ENCODE measurements around the gene ZP3.
A peak's percentile ranks its signal among the peaks of the same experiment; 100 is the strongest.
"Not testable (repeated sequence)": the region's sequence is repeated elsewhere in the genome, so short reads cannot be mapped to it uniquely, and the experiment has no call there.

ZP3 gene

DNA sequence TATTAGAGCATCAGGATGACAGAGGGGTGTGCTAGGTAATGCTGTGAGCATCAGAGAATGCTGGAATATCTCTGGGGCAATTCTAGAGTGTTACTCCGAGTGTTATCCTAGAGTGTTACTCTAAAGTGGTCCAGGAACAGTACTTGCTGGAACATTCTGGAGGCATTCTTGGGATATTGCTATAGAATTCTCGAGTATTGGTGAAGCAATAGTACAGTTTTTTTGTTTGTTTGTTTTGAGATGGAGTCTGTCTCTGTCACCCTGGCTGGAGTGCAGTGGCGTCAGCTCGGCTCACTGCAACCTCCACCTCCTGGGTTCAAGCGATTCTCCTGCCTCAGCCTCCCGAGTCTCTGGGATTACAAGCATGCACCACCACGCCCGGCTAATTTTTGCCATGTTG lies 27.9 kb upstream of the ZP3 start:
- Mint-ChIP-seq H3K36me3 (peaks cover 2% of the 10 kb centered on the region), H3K27me3 (no peaks in the 10 kb centered on the region), H3K9me3 (no peaks in the 10 kb centered on the region), H3K4me1 (peaks cover 29% of the 10 kb centered on the region), H3K4me3 (peak overlapping the region; percentile 70), H3K27ac (no peak overlapping the region)

DNA sequence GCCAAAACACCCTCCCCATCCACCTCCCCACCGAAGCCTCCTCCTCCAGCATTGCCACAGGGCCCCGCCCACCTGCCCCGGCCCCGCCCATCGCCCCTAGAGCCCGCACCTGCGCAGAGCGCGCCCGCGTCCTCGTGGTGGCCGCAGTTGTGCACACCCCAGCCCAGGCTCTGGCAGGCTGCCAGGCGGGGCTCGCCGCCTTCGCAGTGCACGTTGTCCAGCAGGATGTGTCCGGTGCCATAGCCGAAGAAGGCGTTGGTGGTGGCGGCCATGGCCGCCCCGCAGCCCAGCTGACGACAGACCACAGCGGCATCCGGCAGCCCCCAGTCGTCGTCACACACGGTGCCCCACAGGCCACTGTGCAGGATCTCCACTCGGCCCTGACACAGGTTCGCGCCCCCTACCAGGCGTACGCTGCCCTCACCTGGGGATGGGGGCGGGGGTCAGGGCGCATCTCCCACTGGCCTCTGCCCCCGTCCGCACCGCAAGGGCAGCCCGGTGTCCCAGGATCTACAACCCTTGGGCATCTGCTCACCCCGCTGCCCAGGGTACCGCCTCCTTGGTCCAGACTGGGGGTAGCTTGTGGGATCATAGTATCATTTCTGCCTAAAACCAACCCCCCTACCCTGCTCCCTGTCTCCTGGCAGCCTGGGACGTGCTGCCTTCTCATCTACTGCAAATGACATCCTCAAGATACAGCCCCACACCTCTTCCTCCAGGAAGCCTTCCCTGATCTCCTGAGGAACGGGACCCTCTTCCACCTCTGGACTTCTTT lies 27.2 kb upstream of the ZP3 start:
- Mint-ChIP-seq H3K27ac (peak overlapping the region; percentile 56), H3K27me3 (no peaks in the 10 kb centered on the region), H3K4me1 (peaks cover 26% of the 10 kb centered on the region), H3K36me3 (peaks cover 2% of the 10 kb centered on the region), H3K4me3 (peak overlapping the region; percentile 92), H3K9me3 (no peaks in the 10 kb centered on the region)

DNA sequence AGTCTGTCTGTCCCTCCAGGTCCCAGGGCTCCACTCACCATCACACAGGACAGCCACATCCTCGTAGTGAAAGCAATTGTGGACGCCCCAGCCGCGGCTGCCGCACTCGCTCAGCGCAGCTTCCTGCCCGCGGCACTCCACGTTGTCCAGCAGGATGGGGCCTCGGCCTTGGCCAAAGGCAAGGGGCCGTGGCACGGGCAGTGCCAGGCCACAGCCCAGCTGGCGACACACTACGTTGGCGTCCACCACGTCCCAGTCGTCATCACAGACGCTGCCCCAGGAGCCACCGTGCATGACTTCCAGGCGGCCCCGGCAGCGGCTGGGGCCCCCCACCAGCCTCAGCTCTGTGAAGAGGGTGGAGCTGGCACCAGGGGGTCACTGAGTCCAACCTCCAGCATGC lies 24.5 kb upstream of the ZP3 start:
- Mint-ChIP-seq H3K4me1 (peaks cover 23% of the 10 kb centered on the region), H3K27ac (no peak overlapping the region), H3K36me3 (peaks cover 2% of the 10 kb centered on the region), H3K27me3 (no peaks in the 10 kb centered on the region), H3K4me3 (no peak overlapping the region), H3K9me3 (no peaks in the 10 kb centered on the region)

DNA sequence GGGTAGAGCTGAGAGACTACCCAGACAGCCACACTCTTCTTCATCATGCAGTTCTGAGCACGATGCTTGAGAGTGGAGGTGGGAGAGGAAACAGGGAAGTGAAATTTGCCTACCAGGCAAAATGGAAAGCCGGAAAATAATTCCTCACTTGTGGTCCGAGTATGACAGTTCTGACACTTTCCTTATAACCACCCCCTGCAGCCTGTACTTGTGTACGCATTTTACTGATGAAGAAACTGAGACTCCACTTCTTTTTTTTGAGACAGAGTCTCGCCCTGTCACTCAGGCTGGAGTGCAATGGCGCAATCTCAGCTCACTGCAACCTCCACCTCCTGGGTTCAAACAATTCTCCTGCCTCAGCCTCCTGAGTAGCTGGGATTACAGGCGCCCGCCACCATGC lies 21.7 kb upstream of the ZP3 start:
- not testable (repeated sequence) for H3K27me3 Mint-ChIP-seq, H3K27ac Mint-ChIP-seq, H3K9me3 Mint-ChIP-seq, H3K4me3 Mint-ChIP-seq, H3K36me3 Mint-ChIP-seq
- H3K4me1 Mint-ChIP-seq, result peaks cover 11% of the 10 kb centered on the region

DNA sequence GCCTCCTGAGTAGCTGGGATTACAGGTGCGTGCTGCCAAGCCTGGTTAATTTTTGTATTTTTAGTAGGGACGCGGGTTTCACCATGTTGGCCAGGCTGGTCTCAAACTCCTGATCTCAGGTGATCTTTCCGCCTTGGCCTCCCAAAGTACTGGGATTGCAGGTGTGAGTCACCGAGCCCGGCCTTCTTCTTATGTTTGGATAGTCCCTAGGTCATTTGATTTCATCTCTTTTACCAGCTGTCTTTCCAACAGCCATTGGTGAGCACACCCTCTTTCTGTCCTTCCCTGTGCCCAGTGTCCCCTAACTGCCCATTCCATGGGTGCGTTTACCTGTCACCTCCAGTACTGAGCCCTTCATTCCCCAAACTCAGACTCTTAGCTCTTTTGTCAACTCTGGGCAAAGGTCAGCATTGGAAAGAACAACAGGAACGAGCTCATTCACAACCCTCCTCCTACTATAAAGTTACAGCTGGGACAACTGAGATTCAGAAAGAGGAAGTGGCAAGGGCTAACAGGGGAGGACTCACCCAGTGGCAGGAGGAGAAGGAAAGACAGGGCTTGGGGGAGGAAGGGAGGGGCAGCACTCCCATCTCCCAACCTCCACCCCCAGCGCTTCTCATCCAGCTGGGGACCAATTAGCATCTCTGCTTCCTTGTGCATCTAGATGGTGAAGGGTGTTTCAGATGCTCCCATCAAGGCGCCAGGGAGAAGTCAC lies 20.8 kb upstream of the ZP3 start:
- Mint-ChIP-seq H3K27ac (peak overlapping the region; percentile 30), H3K36me3 (peaks cover 2% of the 10 kb centered on the region), H3K4me3 (no peak overlapping the region), H3K9me3 (no peaks in the 10 kb centered on the region), H3K4me1 (peaks cover 5% of the 10 kb centered on the region), H3K27me3 (no peaks in the 10 kb centered on the region)

DNA sequence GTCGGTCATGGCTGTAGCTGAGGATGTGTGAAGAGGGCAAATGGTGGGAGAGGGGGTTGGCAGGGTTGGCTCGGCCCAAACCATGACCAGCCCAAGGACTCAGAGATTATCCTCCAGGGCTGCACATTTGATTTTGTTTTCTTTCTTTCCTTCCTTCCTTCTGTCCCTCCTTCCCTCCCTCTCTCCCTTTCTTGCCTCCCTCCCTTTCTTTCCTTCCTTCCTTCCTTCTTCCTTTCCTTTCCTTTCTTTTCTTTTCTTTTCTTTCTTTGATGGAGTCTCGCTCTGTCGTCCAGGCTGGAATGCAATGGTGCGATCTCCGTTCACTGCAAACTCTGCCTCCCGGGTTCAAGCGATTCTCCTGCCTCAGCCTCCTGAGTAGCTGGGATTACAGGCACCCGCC lies 19.0 kb upstream of the ZP3 start:
- Mint-ChIP-seq H3K36me3 (peaks cover 2% of the 10 kb centered on the region), H3K27me3 (no peaks in the 10 kb centered on the region), H3K4me3 (no peak overlapping the region), H3K27ac (no peak overlapping the region), H3K9me3 (no peaks in the 10 kb centered on the region), H3K4me1 (peaks cover 5% of the 10 kb centered on the region)

DNA sequence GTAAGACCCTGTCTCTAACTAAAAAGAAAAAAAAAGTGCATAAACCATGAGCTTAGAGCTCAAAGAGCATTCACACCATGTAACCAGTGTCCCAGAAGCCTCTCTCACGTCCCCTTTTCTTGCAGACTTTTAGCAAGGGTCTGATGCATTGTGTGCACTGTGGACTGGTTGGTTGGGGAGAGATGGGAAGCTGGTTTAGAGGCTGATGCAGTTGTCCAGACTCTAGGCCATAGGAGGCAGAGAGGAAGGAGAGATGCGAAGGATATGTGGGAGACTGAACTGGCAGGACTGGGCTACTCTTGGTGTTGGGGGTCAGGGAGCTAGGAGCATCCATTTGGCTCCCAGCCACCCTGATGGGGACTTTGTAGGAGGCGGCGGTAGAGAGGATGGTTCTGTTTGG lies 17.0 kb upstream of the ZP3 start:
- no peaks in the 10 kb centered on the region for H3K9me3 Mint-ChIP-seq
- H3K36me3 Mint-ChIP-seq, result no peaks in the 10 kb centered on the region
- H3K27me3 Mint-ChIP-seq, result no peaks in the 10 kb centered on the region
- peaks cover 5% of the 10 kb centered on the region for H3K4me1 Mint-ChIP-seq
- H3K4me3 Mint-ChIP-seq, result no peak overlapping the region
- H3K27ac Mint-ChIP-seq, result no peak overlapping the region

DNA sequence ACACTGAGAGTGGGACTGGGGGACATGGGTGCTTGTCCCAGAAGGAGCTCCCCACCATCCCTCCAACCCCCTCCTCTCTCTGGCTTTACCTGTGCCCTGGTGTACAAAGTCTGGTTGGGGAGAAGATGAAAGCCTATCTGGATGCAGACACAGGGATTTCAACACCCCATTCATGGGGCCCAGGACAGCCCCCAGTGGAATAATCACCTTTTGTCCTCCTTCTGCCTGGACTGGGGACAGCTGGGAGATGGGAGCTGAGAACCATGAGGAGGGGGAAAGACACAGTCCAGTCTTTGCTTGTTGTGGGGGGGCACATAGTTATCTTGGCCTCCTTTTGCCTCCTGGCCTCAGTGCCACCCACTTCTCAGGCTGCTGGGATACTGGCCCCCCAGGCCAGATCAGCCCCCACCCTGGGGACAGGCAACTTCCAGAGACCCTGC lies 16.6 kb upstream of the ZP3 start:
- H3K4me3 Mint-ChIP-seq, result no peak overlapping the region
- no peak overlapping the region for H3K27ac Mint-ChIP-seq
- H3K4me1 Mint-ChIP-seq, result peaks cover 5% of the 10 kb centered on the region
- no peaks in the 10 kb centered on the region for H3K36me3 Mint-ChIP-seq
- H3K27me3 Mint-ChIP-seq, result no peaks in the 10 kb centered on the region
- H3K9me3 Mint-ChIP-seq, result no peaks in the 10 kb centered on the region

DNA sequence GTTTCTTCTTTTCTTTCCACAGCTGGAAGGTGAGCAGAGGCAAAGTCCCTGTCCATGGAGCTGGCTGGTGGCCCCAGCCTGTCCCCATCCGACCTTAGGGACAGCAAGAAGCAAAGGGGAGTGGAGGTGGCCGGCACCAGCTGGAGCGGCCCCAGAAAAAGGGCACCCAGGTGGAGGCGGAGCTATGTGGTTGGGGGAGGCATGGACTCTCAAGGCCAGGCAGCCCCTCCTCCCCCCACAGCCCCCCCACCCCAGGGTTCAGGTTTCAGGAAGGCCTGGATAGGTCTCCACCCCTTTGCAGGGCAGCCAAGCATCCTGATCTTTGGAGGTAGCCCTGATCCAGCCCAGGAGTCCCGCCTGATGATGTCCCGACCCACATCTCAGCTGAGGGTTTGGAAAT lies 15.2 kb upstream of the ZP3 start, which contains the start of gene SSC4D:
Gene SSC4D, minus strand, starts transcription at position 161 of the 400 bp plus-strand sequence. CDS start 5,258 bp downstream, outside the sequence.
- no peaks in the 10 kb centered on the region for H3K27me3 Mint-ChIP-seq
- no peak within 1 kb of the TSS for H3K27ac Mint-ChIP-seq
- H3K36me3 Mint-ChIP-seq, result no peaks in the 10 kb centered on the region
- no peaks in the 10 kb centered on the region for H3K4me1 Mint-ChIP-seq
- no peaks in the 10 kb centered on the region for H3K9me3 Mint-ChIP-seq
- no peak within 1 kb of the TSS for H3K4me3 Mint-ChIP-seq

DNA sequence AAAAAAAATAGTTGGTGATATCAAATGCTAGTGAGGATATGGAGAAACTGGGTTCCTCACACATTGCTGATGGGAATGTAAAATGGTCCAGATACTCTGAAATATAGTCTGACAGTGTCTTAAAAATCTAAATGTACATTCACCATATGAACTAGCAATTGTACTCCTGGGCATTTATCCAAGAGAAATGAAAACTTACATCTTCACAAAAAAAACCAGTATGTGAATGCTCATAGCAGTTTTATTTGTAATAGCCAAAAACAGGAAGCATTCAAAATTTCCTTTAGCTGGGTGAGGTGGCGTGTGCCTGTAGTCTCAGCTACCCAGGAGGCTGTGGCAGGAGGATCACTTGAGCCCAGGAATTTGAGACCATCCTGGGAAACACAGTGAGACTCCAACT lies 13.1 kb upstream of the ZP3 start:
- Mint-ChIP-seq H3K27me3 (no peaks in the 10 kb centered on the region), H3K36me3 (no peaks in the 10 kb centered on the region), H3K4me1 (no peaks in the 10 kb centered on the region), H3K9me3 (no peaks in the 10 kb centered on the region), H3K4me3 (no peak overlapping the region), H3K27ac (no peak overlapping the region)

DNA sequence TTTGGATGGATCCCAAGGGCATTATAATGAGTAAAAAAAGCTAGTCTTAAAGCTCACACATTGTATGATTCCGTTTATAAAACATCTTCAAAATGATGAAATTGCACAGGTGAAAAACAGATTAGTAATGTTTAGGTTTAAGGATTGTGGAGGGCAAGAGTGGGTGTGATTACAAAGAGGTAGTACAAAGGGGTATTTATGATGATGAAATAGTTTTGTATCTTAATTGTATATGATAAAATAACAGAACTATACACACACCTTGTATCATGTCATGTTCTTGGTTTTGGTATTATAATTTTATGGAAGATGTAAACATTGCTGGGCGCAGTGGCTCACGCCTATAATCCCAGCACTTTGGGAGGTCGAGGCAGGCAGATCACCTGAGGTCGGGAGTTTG lies 12.5 kb upstream of the ZP3 start:
- Mint-ChIP-seq H3K36me3 (no peaks in the 10 kb centered on the region), H3K4me1 (no peaks in the 10 kb centered on the region), H3K27me3 (no peaks in the 10 kb centered on the region), H3K4me3 (no peak overlapping the region), H3K9me3 (no peaks in the 10 kb centered on the region), H3K27ac (no peak overlapping the region)

DNA sequence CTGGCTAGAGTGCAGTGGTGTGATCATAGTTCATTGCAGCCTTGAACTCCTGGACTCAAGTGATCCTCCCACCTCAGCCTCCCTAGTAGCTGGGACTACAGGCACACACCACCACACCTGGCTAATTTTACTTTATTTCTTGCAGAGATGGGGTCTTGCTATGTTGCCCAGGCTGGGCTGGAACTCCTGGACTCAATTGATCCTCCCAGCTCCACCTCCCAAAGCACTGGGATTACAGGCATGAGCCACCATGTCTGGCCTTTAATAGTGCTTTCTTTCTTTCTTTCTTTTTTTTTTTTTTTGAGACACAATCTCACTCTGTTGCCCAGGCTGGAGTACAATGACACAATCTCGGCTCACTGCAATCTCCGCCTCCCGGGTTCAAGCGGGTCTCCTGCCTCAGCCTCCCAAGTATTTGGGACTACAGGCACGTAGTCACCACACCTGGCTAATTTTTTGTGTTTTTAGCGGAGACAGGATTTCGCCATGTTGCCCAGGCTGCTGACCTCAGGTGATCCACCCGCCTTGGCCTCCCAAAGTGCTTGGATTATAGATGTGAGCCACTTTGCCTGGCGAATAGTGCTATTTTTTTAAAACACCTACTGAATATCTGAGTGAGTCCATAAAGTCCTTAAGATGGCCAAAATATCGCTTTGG lies 7.0 kb upstream of the ZP3 start:
- H3K36me3 Mint-ChIP-seq, H3K27me3 Mint-ChIP-seq, H3K9me3 Mint-ChIP-seq: not testable (repeated sequence)

DNA sequence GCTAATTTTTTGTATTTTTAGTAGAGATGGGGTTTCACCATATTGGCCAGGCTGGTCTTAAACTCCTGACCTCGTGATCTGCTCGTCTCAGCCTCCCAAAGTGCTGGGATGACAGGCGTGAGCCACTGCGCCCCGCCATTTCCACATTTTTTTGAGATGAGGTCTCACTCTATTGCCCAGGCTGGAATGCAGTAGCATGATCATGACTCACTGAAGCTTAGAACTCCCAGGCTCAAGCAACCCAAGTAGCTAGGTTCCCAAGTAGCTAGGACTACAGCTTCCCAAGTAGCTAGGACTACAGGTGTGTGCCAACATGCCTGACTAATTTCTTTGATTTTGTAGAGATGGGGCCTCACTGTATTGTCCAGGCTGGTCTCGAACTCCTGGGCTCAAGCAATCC lies 3.7 kb upstream of the ZP3 start:
- H3K27ac Mint-ChIP-seq, H3K4me3 Mint-ChIP-seq, H3K4me1 Mint-ChIP-seq, H3K9me3 Mint-ChIP-seq, H3K36me3 Mint-ChIP-seq, H3K27me3 Mint-ChIP-seq: not testable (repeated sequence)

More for the DNA sequence above, 7.0 kb upstream of the ZP3 start:
- H3K4me1 Mint-ChIP-seq, H3K27ac Mint-ChIP-seq, H3K4me3 Mint-ChIP-seq: not testable (repeated sequence)

DNA sequence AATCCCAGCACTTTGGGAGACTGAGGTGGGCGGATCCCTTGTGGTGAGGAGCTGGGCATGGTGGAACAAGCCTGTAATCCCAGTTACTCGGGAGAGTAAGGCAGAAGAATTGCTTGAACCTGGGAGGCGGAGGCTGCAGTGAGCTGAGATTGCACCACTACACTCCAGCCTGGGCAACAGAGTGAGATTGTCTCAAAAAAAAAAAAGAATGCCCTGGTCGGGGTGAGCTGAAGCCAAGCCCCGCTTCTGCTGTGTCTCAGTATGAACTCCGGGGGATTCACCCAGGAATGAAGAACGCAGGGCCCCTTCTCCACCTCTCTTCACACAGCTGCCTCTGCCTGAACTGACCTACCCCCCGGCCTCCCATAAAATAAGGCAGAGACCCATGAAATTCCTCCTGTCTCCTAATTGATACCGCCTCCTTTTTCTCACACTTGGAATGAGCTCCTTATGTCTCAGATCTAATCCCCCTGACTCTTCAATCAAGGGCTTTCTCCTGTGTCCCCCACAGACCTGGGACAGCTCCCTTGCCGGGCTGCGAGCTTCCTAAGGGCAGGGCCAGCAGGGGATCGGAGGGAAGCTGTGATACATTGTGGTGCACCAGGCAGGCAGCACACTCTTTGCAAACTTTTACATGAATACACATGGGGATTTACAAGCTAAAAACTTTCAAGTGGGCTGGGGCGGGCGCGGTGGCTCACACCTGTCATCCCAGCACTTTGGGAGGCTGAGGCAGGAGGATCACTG lies 911 bp upstream of the ZP3 start:
- no peaks in the 10 kb centered on the region for H3K36me3 Mint-ChIP-seq
- H3K4me1 Mint-ChIP-seq, result no peaks in the 10 kb centered on the region
- no peak overlapping the region for H3K4me3 Mint-ChIP-seq
- no peaks in the 10 kb centered on the region for H3K27me3 Mint-ChIP-seq
- H3K9me3 Mint-ChIP-seq, result no peaks in the 10 kb centered on the region
- H3K27ac Mint-ChIP-seq, result no peak overlapping the region

DNA sequence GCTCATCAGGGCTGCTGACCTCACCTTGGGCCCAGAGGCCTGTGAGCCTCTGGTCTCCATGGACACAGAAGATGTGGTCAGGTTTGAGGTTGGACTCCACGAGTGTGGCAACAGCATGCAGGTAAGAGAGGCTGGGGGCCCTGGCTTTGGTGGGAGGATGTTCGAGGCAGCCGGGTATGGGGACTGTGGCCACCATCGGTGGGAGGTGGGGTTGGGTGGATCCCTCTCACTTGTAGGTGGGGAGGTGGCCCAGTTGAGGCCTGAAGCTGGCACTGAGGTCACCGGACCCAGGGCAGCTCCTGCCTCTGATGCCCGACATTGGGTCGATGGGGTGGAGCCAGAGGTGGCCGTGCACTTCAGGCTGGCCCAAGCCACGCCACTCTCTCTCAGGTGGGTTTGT lies 406 bp downstream of the ZP3 start:
- H3K4me3 Mint-ChIP-seq, result no peak overlapping the region
- H3K9me3 Mint-ChIP-seq, result no peaks in the 10 kb centered on the region
- no peaks in the 10 kb centered on the region for H3K27me3 Mint-ChIP-seq
- H3K4me1 Mint-ChIP-seq, result no peaks in the 10 kb centered on the region
- H3K36me3 Mint-ChIP-seq, result no peaks in the 10 kb centered on the region
- no peak overlapping the region for H3K27ac Mint-ChIP-seq

DNA sequence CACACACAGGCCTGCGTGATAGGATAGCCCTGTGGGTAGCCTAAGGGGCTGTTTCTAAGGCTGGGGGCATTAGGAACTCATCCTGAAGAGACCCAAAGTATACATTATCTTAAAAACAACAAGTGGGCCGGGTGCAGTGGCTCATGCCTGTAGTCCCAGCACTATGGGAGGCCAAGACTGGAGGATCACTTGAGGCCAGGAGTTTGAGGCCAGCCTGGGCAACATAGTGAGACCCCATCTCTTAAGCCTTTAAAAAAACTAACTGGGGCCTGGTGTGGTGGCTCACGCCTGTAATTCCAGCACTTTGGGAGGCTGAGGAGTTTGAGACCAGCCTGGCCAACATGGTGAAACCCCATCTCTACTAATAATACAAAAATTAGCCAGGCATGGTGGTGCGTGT lies 808 bp downstream of the ZP3 start:
- H3K36me3 Mint-ChIP-seq, H3K27me3 Mint-ChIP-seq, H3K4me1 Mint-ChIP-seq, H3K9me3 Mint-ChIP-seq, H3K4me3 Mint-ChIP-seq, H3K27ac Mint-ChIP-seq: not testable (repeated sequence)
